Fibroblast of skin of left quadriceps (primary cell): ENCODE measurements around the gene CTPS2.
A peak's percentile ranks its signal among the peaks of the same experiment; 100 is the strongest.

ENCODE experiments used
- DNase-seq, 2 experiments: peaks; one replicate each; pipeline ENCODE4 v3.0.0-alpha.2; 2013; ENCODE audit warnings: low read depth in 2 of 2

The CTPS2 gene

DNA sequence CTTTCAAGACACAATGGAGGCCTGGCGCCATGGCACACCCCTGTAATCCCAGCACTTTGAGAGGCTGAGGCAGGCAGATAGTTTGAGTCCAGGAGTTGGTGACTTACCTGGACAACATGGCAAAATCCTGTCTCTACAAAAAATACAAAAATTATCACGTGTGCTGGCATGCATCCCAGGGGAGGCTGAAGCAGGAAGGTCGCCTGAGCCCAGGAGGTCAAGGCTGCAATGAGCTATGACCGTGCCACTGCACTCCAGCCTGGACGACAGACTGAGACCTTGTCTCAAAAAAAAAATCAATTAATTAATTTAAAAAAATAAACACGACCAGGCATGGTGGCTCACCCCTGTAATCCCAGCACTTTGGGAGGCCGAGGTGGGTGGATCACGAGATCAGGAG, 2.0 kb upstream of the CTPS2 start:
- no peak for DNase-seq

DNA sequence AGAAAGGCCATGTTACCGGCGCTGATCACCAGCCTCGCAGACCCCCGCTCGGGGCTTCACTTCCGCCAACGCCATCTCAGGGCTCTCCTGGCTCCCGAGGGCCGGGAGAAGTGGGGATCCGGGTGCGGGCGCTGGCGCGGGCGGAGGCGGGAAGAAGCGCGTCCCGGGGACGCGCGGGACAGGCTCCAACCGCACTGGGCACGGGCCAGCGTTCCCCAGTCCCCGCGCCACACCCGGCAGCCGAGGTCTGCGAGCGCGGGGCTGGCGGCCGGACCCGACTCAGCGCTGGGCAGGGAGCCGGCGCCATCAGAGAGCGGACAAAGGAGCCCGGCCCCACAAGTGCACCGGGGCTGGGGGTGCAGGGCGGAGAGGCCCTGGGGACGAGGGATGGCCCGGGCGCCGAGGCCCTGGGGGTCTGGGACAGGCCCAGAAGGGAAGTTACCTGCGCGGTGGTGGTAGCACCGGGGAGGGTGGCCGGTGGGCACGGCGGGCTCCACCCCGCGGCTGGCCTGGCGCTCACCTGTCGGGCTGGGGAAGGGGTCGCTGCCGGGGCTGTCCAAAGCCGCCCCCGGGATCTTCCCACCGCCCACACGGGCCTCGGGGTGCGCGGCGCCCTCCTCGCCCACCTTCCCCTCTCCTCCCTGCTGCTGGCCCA, 449 bp downstream of the CTPS2 start:
- DNase-seq, result no peak

DNA sequence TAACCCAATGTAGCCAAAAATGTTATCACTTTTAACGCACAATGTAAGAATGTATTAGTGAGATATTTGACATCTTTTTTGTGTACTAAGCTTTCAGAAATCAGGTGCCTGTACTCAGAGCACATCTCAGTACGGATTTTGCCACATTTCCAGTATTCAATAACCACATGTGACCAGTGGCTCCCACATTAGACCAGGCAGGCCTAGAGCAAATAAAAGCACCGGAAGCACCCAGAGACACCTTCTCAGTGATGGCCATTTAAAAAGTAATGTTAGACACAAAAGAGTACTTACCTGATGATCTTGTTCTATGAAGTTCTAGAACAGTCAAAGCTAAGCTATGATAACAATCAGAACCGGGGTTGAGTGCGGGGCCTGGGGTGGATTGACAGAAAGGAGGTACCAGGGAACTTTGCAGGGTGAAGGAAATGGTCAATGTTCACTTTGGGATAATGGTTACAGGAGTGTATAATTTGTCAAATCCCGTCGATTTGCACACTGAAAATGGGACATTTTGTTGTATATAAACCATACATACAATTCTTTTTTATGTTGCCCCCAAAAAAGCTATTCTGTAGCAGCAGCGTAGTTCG, 1.2 kb downstream of the CTPS2 start:
- DNase-seq, result no peak

DNA sequence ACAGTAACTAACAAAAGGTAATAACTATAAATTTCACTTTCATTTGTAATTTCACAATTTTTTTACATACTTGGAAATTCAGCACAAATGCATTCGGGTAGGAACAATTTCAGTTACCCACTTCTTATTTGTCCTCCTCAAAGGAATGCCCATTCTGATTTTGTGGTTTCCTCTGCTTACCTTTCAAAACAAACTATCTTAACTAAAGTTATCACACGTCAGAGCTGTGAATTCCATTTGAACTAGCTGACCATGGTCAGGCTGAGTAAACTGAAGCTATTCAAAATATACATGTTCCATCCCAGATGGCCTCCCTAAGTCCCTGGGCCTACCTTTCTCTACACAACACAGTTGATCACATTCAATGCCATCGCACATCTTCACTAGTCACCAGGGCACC, 4.5 kb downstream of the CTPS2 start:
- DNase-seq, result no peak

DNA sequence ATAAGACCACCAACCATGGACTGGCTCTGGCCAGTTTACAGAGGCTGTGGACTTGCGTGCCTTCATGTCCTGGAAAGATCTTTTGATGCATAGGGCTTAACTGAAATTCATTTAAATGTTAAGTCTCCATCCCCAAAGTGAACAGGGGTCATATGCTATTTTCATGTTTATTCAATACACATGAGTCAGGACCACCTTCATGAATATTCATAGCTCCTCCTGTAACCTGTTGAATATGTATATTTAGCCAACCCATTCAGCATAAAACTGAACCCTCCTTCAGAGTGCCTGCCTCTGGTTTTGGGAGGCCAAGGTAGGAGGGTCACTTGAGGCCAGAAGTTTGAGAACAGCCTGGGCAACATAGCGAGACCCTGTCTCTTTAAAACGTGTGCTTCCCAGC, 7.1 kb downstream of the CTPS2 start:
- no peak for DNase-seq

DNA sequence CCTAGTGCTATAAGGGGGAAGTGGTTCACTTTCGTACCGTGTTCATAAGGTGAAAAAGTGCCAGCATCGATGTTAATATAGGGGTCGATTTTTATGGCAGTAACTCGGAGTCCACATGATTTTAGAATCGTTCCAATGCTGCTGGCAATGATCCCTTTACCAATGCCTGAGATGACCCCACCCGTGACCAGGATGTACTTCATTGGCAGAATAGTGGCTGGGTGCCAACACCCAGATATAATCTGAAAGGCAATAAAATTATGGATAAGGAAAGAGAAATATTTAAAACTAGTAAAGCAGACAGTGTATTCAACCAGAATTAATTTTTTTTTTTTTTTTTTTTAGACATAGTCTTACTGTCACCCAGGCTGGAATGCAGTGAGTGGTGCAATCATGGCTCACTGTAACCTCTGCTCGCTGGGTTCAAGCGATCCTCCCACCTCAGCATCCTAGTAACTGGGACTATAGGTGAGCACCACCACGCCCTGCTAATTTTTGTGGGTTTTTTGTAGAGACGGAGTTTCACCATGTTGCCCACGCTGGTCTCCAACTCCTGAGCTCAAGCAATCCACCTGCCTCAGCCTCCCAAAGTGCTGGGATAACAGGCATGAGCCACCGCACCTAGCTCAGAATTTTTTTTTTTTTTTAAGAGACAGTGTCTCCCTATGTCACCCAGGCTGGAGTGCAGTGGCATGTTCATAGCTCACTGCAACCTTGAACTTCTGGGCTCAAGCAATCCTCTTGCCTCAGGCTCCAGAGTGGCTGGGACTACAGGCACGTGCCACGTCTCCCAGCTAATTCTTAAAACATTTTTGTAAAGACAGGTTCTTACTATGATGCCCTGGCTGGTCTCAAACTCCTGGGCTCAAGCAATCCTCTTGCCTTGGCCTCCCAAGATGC, 9.5 kb downstream of the CTPS2 start:
- no peak for DNase-seq

DNA sequence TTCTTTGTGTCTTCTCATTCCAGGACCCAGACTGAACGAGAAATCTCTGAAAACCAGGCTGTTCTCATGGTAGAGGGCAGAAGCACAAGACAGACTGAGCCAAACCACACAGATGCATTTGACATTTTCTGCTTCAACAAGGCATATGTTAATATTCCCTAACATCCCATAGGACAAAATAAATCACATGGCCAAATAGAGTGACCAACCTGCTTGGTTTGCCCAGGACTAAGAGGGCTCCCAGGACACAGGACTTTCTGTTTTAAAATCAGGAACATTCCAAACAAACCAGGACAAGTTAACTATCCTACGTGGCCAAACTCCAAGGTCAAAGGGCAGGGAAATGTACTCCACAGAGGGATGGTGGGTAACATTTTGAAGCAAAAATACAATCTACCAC, 11.7 kb downstream of the CTPS2 start:
- DNase-seq, result no peak

DNA sequence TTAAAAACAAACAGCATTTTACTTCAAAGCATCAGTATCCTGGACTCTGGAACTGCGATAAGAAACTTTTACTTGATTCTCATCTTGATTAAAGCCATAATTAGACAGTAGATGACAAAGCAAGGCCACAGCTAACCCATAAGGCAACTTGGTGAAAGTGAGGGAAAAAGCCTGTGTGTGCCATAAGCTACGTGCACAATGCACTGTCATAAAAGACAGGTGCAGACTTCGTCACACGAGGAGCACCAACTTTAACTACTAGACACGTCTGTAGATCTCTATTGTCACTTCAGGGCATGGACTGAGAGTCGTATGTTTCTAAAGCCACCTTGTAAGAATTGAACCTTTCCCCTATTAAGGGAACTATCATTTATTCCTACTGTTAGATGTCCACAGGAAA, 13.1 kb downstream of the CTPS2 start:
- DNase-seq, result no peak

DNA sequence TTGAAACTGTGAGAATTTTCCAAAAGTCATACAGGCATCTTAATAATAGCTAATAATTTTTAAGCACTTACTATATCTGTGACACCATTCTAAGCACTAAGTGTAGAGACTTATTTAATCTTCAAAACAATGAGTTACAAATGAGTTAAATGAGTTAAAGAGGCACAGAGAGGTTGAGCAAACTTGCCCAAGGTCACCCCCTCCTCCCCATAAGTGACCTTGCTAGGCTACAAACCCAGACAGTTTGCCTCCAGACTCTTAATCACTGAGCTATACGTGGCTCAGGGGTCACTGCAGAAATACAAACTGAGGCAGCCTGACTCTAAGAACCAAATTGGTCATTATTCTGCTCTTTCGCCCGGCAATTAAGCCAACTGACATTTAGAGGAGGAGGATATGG, 15.5 kb downstream of the CTPS2 start:
- no peak for DNase-seq

DNA sequence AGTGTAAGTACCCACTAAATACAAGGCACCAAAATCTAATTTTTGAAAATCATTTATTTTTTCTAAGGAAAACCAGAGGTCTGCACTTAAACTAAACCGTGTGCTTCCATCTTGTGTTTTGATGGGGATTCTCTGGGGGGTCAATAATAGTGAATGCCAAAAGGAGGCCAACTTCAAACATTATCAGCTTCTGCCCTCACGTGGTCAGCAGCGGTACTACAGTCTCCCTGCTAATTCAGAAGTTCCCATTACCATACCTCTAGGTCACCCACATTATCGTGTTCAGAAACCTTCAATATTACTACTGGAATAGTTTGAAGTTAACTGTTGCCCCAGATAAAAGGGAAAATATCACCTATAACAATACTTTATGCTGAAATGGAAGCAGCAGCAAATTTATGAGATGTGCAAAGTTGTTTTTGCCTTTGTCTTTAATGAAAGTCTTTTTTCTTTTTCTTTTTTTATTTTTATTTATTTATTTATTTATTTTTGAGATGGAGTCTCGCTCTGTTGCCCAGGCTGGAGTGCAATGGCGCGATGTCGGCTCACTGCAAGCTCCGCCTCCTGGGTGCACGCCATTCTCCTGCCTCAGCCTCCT, 17.3 kb downstream of the CTPS2 start:
- no peak for DNase-seq

DNA sequence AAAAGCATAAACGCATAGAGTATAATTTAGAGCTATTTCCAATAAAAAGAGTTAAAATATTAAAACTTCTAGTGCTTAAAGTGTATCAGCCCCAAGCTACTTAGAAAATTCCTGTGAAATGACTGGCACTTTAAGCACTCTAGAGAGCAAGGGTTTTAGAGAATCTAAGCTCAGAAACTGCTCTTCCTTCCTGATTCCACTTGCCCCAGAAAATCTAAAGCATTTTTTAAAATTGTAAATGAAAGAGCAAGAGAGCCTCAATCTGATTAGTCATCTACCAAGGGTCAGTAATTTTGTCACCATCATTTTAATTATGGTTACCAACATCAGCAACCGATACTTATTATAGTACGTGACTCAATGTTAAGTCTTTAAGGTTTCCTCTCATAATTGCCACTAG, 25.0 kb downstream of the CTPS2 start:
- no peak for DNase-seq

DNA sequence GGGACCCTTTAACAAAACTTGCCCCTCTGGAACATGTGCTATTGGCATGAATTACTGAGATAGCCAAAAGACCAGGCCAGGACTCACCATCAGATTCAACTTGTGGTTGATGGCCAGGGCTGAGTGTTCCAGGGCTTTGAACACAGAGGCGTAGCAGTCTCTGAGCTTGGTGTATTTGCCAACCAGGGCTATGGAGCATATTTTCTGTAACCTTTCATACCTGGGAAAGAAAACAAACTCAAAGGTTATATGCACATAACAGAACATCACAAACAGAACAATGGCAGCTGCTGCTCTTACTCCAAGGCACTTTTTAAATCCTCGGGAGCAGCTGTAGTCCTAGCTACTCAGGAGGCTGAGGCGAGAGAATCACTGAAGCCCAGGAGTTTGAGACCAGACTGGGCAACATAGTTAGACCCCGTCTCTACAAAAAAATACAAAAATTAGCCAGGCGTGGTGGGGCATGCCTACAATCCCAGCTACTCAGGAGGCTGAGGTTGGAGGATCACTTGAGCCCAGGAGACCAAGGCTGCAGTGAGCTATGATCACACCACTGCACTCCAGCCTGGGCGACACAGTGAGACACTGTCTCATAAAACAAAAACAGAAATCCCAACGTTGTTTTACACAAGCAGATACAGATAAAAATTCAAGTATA, 29.3 kb downstream of the CTPS2 start:
- DNase-seq, result no peak

DNA sequence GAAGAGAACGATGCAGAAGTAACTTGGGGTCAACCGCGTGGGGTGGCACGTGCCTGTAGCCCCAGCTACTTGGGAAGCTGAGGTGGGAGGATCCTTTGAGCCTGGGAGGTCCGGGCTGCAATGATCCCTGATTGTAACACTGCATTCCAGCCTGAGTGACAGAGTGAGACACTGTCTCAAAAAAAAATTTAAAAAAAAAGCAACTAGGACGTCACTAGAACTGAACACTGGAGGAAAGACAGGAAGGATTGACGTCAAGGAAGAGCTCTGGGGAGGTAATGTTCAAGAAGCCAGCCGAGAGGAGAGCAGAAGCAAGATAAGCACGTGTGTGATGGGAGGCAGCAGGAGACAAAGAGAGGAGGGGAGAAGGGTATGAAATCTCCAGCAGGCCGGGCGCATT, 33.8 kb downstream of the CTPS2 start:
- no peak for DNase-seq

DNA sequence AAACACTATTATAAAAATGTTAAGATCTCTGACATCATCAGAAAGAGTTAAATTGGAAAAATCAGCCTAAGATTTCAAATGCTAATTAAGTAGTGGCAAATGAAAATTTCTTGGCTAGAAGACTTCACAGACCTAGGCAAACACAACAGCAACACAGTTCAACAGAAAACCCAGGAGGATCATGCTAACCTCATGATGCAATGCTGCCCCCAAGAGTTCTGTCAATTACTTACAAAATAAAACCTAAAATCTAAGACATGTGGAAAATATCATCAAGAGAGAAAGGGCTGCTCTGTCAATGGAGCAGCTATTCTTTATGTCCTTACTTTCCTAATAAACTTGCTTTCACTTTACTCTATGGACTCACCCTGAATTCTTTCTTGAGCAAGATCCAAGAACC, 41.5 kb downstream of the CTPS2 start:
- DNase-seq, result peak in 1 of 2 experiments; percentile 47

DNA sequence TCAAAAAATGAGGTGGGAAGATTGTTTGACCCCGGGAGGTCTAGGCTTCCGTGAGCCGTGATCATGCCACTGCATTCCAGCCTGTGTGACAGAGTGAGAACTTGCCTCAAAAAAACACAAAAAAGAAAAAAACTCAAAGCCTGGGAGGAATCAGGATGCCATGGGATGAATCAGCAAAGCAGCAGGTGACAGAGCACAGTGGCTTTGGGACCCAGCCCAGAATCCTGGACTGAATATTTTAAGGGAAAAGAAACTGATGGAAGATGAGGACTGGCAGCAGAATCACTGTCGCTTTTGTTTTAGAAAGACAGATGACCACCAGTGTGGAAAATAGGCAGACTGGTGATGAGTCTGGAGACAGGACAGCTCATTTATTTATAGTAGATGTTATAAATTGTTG, 45.9 kb downstream of the CTPS2 start:
- no peak for DNase-seq

DNA sequence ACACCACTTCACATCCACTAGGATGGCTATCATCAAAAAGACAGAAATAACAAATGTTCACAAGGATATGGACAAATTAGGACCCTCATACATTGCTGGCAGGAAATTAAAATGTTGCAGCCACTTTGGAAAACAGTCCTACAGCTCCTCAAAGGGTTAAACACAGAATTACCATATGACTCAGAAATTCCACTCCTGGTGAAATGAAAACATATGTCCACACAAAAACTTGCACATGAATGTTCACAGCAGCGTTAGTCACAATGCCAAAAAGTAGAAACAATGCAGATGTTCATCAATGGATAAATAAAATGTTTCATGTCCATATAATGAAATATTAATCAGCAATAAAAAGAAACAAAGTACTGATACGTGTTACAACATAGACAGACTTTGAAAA, 47.4 kb downstream of the CTPS2 start:
- peak; percentile 63 to 67 for DNase-seq

DNA sequence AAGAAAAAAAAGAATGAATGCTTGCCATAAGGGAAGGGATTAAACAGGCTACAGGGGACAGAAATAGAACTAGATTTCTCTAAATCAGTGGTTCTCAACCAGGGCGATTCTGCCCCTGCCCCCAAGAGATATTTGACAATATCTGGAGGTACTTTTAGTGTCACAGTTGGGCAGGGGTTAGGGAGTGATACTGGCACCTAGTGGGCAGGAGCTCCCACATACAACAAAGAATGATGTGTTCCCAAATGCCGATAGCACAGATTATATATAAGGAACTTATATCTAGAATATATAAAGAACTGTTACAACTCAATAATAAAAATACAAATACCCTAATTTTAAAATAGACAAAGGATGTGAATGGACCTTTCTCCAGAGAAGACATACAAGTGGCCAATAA, 47.8 kb downstream of the CTPS2 start:
- DNase-seq, result no peak

DNA sequence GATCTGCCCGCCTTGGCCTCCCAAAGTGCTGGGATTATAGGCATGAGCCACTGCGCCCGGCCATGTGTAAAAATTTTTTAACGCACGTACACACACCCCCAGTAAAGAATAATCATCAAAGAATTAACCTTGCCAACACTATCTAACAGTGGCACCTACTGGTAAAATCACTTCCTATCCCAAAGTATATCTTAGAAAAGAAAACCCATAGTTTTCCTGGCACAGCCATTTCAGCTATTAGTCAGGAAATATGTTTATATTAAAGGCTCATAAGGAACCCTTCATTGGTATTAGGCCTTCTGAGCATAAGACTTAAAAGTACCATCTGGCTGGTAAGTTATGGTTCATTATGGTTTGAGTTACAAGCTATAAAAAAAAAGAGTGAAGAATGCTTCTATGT, 48.4 kb downstream of the CTPS2 start:
- DNase-seq, result no peak

DNA sequence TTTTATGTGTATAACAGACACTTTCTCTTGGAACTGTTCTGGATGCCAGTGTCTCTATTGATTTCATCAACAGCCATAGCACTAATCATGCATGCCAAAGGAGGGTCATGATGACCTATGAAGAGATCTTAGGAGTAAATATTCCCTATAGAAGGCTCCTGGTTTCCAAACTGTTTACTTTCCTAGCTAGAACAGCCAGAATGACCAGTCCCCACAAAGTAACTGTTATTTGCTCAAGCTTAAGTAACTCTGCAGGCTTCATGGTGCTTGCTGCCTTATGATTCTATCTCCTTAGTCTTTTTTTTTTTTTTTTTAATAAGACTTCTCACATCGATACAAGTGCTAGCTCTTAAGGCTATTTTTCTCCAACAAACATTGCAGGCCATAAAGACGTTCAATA, 50.1 kb downstream of the CTPS2 start:
- DNase-seq, result no peak

DNA sequence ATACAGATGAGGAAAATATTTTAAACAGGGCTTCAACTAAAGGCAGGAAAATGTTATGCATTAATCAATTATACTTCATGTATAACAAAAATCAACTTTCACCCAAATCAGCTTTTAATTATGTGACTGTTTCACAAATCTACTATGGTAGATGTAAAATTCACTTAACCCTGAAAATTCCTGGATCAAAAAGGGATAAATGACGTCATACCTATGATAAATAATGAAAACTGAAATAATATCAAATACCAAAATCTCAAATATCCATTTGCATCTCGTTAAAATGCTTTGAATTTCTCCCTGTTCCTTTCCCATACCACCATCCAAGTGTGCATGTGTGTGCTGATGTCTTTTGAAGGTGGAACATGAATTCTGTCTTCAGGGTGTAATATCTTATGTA, 51.0 kb downstream of the CTPS2 start:
- DNase-seq, result no peak

DNA sequence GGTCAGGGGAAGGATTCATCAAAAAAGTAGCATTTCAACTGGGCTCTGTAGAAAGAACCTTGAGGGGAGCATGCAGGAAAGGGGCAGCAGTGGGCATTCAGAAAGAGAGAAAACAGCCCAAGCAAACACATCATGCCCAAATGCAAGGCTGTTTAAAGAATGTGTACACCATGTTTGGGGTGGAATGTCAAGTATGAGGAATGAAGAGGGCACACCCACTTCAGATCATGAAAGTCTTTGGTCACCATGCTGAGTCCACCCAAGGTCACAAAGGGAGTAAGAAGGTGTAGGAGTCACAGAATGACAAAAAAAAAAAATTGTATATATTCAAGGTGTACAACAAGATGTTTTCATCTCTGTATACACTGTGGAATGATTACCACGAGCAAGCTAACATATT, 53.1 kb downstream of the CTPS2 start:
- no peak for DNase-seq

DNA sequence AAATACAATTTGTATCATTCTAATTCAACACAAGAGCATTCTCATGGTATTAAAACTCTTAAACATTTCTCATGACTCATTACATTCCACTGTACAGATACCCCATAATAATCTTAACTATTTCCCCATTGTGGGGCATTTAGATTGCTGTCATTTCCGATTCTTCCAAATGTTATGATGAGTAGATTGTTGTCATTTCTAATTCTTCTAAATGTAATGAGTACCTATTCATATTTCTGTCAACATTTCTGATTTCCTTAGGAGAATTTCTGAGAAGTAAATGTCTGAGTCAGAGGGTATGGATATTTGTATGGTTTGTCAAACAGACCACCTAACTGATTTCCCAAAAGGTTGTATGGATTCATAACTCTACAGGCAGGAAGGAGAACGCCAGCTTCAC, 54.2 kb downstream of the CTPS2 start:
- DNase-seq, result peak; percentile 84 to 86
